Ishikawa (cell line): ENCODE data around the gene TMEM164.

Source experiments
- CEBPB ChIP-seq: IDR thresholded peaks from 2 replicates; pipeline ENCODE4 v1.6.1; 2012
- CREB1 ChIP-seq: IDR thresholded peaks from 2 replicates; pipeline ENCODE4 v1.6.1; 2012; ENCODE audit warnings: low read depth
- EGR1 ChIP-seq: IDR thresholded peaks from 2 replicates; pipeline ENCODE4 v1.6.1; 2012
- EP300 ChIP-seq: IDR thresholded peaks from 2 replicates; pipeline ENCODE4 v1.6.1; 2012; ENCODE audit warnings: borderline replicate concordance
- FOXM1 ChIP-seq: IDR thresholded peaks from 2 replicates; pipeline ENCODE4 v1.6.1; 2012; ENCODE audit warnings: low read depth, borderline replicate concordance
- MAX ChIP-seq: IDR thresholded peaks from 2 replicates; pipeline ENCODE4 v1.6.1; 2012
- NFIC ChIP-seq: IDR thresholded peaks from 2 replicates; pipeline ENCODE4 v1.6.1; 2012
- RAD21 ChIP-seq: IDR thresholded peaks from 2 replicates; pipeline ENCODE4 v1.6.1; 2012; ENCODE audit warnings: low read depth
- REST ChIP-seq: IDR thresholded peaks from 2 replicates; pipeline ENCODE4 v1.6.1; 2012; ENCODE audit warnings: low read depth, mild to moderate bottlenecking
- TAF1 ChIP-seq: IDR thresholded peaks from 2 replicates; pipeline ENCODE4 v1.6.1; 2012; ENCODE audit warnings: low read depth, mild to moderate bottlenecking
- TCF12 ChIP-seq: IDR thresholded peaks from 2 replicates; pipeline ENCODE4 v1.6.1; 2012; ENCODE audit warnings: low read depth
- TEAD4 ChIP-seq: IDR thresholded peaks from 2 replicates; pipeline ENCODE4 v1.6.1; 2012
- USF1 ChIP-seq: IDR thresholded peaks from 2 replicates; pipeline ENCODE4 v1.6.1; 2012
- YY1 ChIP-seq: IDR thresholded peaks from 2 replicates; pipeline ENCODE4 v1.6.1; 2012; ENCODE audit warnings: low read depth
- ZBTB7A ChIP-seq: IDR thresholded peaks from 2 replicates; pipeline ENCODE4 v1.6.1; 2012; ENCODE audit warnings: low read depth

TMEM164 gene

GRCh38 chrX:110142096-110142495, 139.2 kb downstream of the TMEM164 start:
- TF ChIP-seq FOXM1 = no peak

- TF ChIP-seq YY1 = no peak
- no peak for TF ChIP-seq EP300
- no peak for TF ChIP-seq RAD21
- no peak for TF ChIP-seq CEBPB
- no peak for TF ChIP-seq FOXM1
Observed at GRCh38 chrX:110143454-110144210, 140.7 kb downstream of the TMEM164 start.

GRCh38 chrX:110145311-110145710, 142.4 kb downstream of the TMEM164 start:
- TF ChIP-seq TAF1 (no peak), FOXM1 (no peak), EP300 (no peak), TCF12 (no peak), NFIC (no peak), TEAD4 (no peak)

GRCh38 chrX:110145854-110146253, 142.9 kb downstream of the TMEM164 start:
- TF ChIP-seq YY1 (no peak), USF1 (no peak), TCF12 (no peak), REST (no peak), TAF1 (no peak)

- TF ChIP-seq RAD21 = peak; percentile 45; the same call in 1 of the 2 replicates
- no peak for TF ChIP-seq EGR1
- TF ChIP-seq CEBPB = no peak
- TF ChIP-seq USF1 = no peak
- no peak for TF ChIP-seq NFIC
- no peak for TF ChIP-seq CREB1
- no peak for TF ChIP-seq ZBTB7A
Observed at GRCh38 chrX:110146521-110146920, 143.6 kb downstream of the TMEM164 start.

GRCh38 chrX:110153244-110153643, 150.3 kb downstream of the TMEM164 start:
- TF ChIP-seq YY1 = no peak

- TF ChIP-seq TEAD4 = no peak
- TF ChIP-seq TCF12 = no peak
- TF ChIP-seq ZBTB7A = no peak
- no peak for TF ChIP-seq FOXM1
Observed at GRCh38 chrX:110153896-110154295, 151.0 kb downstream of the TMEM164 start.

- TF ChIP-seq USF1 = no peak
Observed at GRCh38 chrX:110155759-110156158, 152.8 kb downstream of the TMEM164 start.

GRCh38 chrX:110156167-110156754, 153.3 kb downstream of the TMEM164 start:
- TF ChIP-seq RAD21 (0 out of 2 replicates have a peak, but pooled peaks have one; percentile 9), YY1 (no peak)

GRCh38 chrX:110157444-110157843, 154.5 kb downstream of the TMEM164 start:
- no peak for TF ChIP-seq TEAD4
- TF ChIP-seq RAD21 = no peak
- no peak for TF ChIP-seq FOXM1
- TF ChIP-seq NFIC = no peak
- TF ChIP-seq EP300 = no peak
- no peak for TF ChIP-seq TCF12
- no peak for TF ChIP-seq ZBTB7A
- TF ChIP-seq YY1 = no peak
- no peak for TF ChIP-seq REST
- no peak for TF ChIP-seq CREB1
- no peak for TF ChIP-seq USF1
- TF ChIP-seq TAF1 = no peak
- no peak for TF ChIP-seq MAX
- TF ChIP-seq EGR1 = no peak
- no peak for TF ChIP-seq CEBPB
